ENCODE results near the gene PPY.

- TF ChIP-seq CTCF (IDR thresholded peaks at IDR 0.05) (no peak), POLR2A (IDR thresholded peaks at IDR 0.05) (no peak)
Observed at GRCh38 chr17:43900183-43900857, 42.0 kb downstream of the PPY start.
